HEK293 (cell line): Measurements from ENCODE around the gene DUSP15.
A peak's percentile ranks its signal among the peaks of the same experiment; 100 is the strongest.

ENCODE experiments used
- GLI2 ChIP-seq: fragments of 450-650 bp; formaldehyde crosslinking; IDR thresholded peaks from 2 replicates; pipeline ENCODE4; 2017; ENCODE audit warnings: missing biosample characterization, missing genetic modification characterization, low read depth, borderline replicate concordance
- GLIS1 ChIP-seq: fragments of 450-650 bp; formaldehyde crosslinking; IDR thresholded peaks from 2 replicates; pipeline ENCODE4 v1.5.1; 2016; ENCODE audit warnings: missing biosample characterization, missing genetic modification characterization
- GLIS2 ChIP-seq: fragments of 450-650 bp; formaldehyde crosslinking; IDR thresholded peaks from 2 replicates; pipeline ENCODE4 v1.5.1; 2016; ENCODE audit warnings: missing biosample characterization, missing genetic modification characterization
- SP2 ChIP-seq: fragments of 450-650 bp; formaldehyde crosslinking; IDR thresholded peaks from 2 replicates; pipeline ENCODE4 v1.5.1; 2016; ENCODE audit warnings: missing biosample characterization, missing genetic modification characterization
- ZBTB48 ChIP-seq: fragments of 450-650 bp; formaldehyde crosslinking; IDR thresholded peaks from 2 replicates; pipeline ENCODE4 v1.5.1; 2016; ENCODE audit warnings: missing biosample characterization, missing genetic modification characterization
- ZFP37 ChIP-seq: fragments of 450-650 bp; formaldehyde crosslinking; IDR thresholded peaks from 2 replicates; pipeline ENCODE4 v1.5.1; 2016; ENCODE audit warnings: missing biosample characterization, missing genetic modification characterization
- ZFP41 ChIP-seq: fragments of 450-650 bp; formaldehyde crosslinking; IDR thresholded peaks from 2 replicates; pipeline ENCODE4 v1.5.1; 2016; ENCODE audit warnings: missing biosample characterization, missing genetic modification characterization, borderline replicate concordance
- ZNF112 ChIP-seq: fragments of 450-650 bp; formaldehyde crosslinking; IDR thresholded peaks from 2 replicates; pipeline ENCODE4 v1.5.0; 2017; ENCODE audit warnings: missing biosample characterization, missing genetic modification characterization
- ZNF140 ChIP-seq: fragments of 450-650 bp; formaldehyde crosslinking; IDR thresholded peaks from 2 replicates; pipeline ENCODE4 v1.5.1; 2016; ENCODE audit warnings: missing biosample characterization, missing genetic modification characterization
- ZNF155 ChIP-seq: fragments of 450-650 bp; formaldehyde crosslinking; IDR thresholded peaks from 2 replicates; pipeline ENCODE4 v1.5.1; 2016; ENCODE audit warnings: missing biosample characterization, missing genetic modification characterization
- ZNF157 ChIP-seq: fragments of 450-650 bp; formaldehyde crosslinking; IDR thresholded peaks from 2 replicates; pipeline ENCODE4 v1.5.1; 2016; ENCODE audit warnings: missing biosample characterization, missing genetic modification characterization
- ZNF23 ChIP-seq: fragments of 450-650 bp; formaldehyde crosslinking; IDR thresholded peaks from 2 replicates; pipeline ENCODE4 v1.5.1; 2016; ENCODE audit warnings: missing biosample characterization, missing genetic modification characterization, borderline replicate concordance
- ZNF24 ChIP-seq: fragments of 450-650 bp; formaldehyde crosslinking; IDR thresholded peaks from 2 replicates; pipeline ENCODE4 v1.5.1; 2016; ENCODE audit warnings: missing biosample characterization, missing genetic modification characterization
- ZNF292 ChIP-seq: fragments of 450-650 bp; formaldehyde crosslinking; IDR thresholded peaks from 2 replicates; pipeline ENCODE4 v1.5.1; 2016; ENCODE audit warnings: low read depth, missing biosample characterization, missing genetic modification characterization, borderline replicate concordance
- ZNF426 ChIP-seq: fragments of 450-650 bp; formaldehyde crosslinking; IDR thresholded peaks from 2 replicates; pipeline ENCODE4 v1.5.1; 2017; ENCODE audit warnings: missing biosample characterization, missing genetic modification characterization, mild to moderate bottlenecking, inconsistent platforms, moderate library complexity
- ZNF561 ChIP-seq: fragments of 450-650 bp; IDR thresholded peaks from 2 replicates; pipeline ENCODE4 v1.5.1; 2018; ENCODE audit warnings: missing biosample characterization, missing genetic modification characterization, borderline replicate concordance
- ZNF596 ChIP-seq: fragments of 450-650 bp; IDR thresholded peaks from 2 replicates; pipeline ENCODE4 v1.5.0; 2018; ENCODE audit warnings: missing biosample characterization, mild to moderate bottlenecking, missing genetic modification characterization, moderate library complexity
- ZNF768 ChIP-seq: fragments of 450-650 bp; formaldehyde crosslinking; IDR thresholded peaks from 2 replicates; pipeline ENCODE4 v1.5.1; 2018; ENCODE audit warnings: missing biosample characterization, mild to moderate bottlenecking, missing genetic modification characterization
- ZNF837 ChIP-seq: fragments of 450-650 bp; formaldehyde crosslinking; IDR thresholded peaks from 2 replicates; pipeline ENCODE4 v1.5.1; 2016; ENCODE audit warnings: missing biosample characterization, missing genetic modification characterization
- TF ChIP-seq, protein P1 (sequence below): fragments of 450-650 bp; formaldehyde crosslinking; IDR thresholded peaks from 2 replicates; pipeline ENCODE4 v1.5.1; 2016; ENCODE audit warnings: missing biosample characterization, missing genetic modification characterization
- TF ChIP-seq, protein P2 (sequence below): fragments of 450-650 bp; formaldehyde crosslinking; conservative IDR thresholded peaks from 2 replicates; pipeline ENCODE4 v1.5.1; 2016; ENCODE audit warnings: low read depth, missing biosample characterization, missing genetic modification characterization
- TF ChIP-seq, protein P3 (sequence below): fragments of 450-650 bp; formaldehyde crosslinking; IDR thresholded peaks from 2 replicates; pipeline ENCODE4 v1.5.1; 2016; ENCODE audit warnings: missing biosample characterization, missing genetic modification characterization
- TF ChIP-seq, protein P4 (sequence below): fragments of 450-650 bp; formaldehyde crosslinking; IDR thresholded peaks from 2 replicates; pipeline ENCODE4 v1.5.1; 2016; ENCODE audit warnings: missing biosample characterization, missing genetic modification characterization
- TF ChIP-seq, protein P5 (sequence below): fragments of 450-650 bp; formaldehyde crosslinking; IDR thresholded peaks from 2 replicates; pipeline ENCODE4 v1.5.1; 2016; ENCODE audit warnings: missing biosample characterization, missing genetic modification characterization
- TF ChIP-seq, protein P6 (sequence below): fragments of 450-650 bp; formaldehyde crosslinking; IDR thresholded peaks from 2 replicates; pipeline ENCODE4 v1.5.1; 2016; ENCODE audit warnings: missing biosample characterization, missing genetic modification characterization
- TF ChIP-seq, protein P7 (sequence below): fragments of 450-650 bp; formaldehyde crosslinking; IDR thresholded peaks from 2 replicates; pipeline ENCODE4 v1.5.1; 2017; ENCODE audit warnings: missing biosample characterization, missing genetic modification characterization

Gene DUSP15

DNA sequence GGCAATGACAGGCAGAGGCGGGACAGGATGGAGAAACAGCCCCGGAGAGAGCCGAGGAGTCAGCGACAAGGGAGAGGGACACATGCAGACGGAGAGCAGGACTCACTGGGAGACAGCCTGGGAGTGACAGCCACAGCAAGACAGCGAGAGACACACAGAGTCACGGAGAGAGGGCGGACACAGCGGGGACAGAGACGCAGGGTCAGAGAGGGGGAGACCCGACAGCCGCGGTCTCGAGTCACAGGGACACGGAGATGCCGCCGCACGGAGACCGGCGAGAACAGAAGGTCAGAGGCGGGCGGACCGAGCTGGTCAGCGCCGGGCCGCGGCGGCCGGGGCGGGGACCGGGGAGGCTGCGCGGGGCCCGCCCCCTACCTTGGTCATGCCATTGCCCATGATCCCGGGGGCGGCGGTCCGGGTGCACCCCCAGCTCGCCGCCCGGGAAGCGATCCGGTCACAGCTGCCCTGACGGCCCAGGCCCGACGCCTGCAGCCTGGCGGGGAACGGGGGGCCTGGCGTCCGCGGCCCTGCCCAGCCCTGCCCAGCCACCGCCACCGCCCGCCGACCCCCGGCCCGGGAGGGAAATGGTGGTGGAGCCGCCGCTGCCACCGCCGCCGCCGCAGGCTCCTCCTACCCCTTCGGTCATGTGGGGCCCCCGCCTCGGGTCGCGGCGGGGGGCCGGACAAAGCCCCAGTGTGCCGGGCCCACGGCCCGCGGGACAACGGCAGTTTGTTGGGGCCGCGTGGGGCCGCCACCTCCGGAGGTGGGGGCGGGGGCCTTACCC lies at the start of gene DUSP15, which contains the start of gene TTLL9 (continued):
- TF ChIP-seq, protein P1, sequence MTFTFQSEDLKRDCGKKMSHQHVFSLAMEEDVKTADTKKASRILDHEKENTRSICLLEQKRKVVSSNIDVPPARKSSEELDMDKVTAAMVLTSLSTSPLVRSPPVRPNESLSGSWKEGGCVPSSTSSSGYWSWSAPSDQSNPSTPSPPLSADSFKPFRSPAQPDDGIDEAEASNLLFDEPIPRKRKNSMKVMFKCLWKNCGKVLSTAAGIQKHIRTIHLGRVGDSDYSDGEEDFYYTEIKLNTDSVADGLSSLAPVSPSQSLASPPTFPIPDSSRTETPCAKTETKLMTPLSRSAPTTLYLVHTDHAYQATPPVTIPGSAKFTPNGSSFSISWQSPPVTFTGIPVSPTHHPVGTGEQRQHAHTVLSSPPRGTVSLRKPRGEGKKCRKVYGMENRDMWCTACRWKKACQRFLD (tag by site-specific recombination): no peak
- TF ChIP-seq ZBTB48: no peak
- TF ChIP-seq ZNF561 (tag by site-specific recombination): peak; percentile 55; the same call in 1 of the 2 replicates
- TF ChIP-seq ZNF292 (tag by site-specific recombination): no peak
- TF ChIP-seq, protein P2, sequence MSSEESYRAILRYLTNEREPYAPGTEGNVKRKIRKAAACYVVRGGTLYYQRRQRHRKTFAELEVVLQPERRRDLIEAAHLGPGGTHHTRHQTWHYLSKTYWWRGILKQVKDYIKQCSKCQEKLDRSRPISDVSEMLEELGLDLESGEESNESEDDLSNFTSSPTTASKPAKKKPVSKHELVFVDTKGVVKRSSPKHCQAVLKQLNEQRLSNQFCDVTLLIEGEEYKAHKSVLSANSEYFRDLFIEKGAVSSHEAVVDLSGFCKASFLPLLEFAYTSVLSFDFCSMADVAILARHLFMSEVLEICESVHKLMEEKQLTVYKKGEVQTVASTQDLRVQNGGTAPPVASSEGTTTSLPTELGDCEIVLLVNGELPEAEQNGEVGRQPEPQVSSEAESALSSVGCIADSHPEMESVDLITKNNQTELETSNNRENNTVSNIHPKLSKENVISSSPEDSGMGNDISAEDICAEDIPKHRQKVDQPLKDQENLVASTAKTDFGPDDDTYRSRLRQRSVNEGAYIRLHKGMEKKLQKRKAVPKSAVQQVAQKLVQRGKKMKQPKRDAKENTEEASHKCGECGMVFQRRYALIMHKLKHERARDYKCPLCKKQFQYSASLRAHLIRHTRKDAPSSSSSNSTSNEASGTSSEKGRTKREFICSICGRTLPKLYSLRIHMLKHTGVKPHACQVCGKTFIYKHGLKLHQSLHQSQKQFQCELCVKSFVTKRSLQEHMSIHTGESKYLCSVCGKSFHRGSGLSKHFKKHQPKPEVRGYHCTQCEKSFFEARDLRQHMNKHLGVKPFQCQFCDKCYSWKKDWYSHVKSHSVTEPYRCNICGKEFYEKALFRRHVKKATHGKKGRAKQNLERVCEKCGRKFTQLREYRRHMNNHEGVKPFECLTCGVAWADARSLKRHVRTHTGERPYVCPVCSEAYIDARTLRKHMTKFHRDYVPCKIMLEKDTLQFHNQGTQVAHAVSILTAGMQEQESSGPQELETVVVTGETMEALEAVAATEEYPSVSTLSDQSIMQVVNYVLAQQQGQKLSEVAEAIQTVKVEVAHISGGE (tag by site-specific recombination): no peak
- no peak for TF ChIP-seq ZNF112
- TF ChIP-seq GLIS1 (tag by site-specific recombination): peak; percentile 90
- no peak for TF ChIP-seq ZNF155 (tag by site-specific recombination)
- no peak for TF ChIP-seq GLI2 (tag by site-specific recombination)
- TF ChIP-seq ZNF23: no peak
- TF ChIP-seq ZNF837 (tag by site-specific recombination): no peak
- TF ChIP-seq, protein P3, sequence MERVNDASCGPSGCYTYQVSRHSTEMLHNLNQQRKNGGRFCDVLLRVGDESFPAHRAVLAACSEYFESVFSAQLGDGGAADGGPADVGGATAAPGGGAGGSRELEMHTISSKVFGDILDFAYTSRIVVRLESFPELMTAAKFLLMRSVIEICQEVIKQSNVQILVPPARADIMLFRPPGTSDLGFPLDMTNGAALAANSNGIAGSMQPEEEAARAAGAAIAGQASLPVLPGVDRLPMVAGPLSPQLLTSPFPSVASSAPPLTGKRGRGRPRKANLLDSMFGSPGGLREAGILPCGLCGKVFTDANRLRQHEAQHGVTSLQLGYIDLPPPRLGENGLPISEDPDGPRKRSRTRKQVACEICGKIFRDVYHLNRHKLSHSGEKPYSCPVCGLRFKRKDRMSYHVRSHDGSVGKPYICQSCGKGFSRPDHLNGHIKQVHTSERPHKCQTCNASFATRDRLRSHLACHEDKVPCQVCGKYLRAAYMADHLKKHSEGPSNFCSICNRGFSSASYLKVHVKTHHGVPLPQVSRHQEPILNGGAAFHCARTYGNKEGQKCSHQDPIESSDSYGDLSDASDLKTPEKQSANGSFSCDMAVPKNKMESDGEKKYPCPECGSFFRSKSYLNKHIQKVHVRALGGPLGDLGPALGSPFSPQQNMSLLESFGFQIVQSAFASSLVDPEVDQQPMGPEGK: no peak
- TF ChIP-seq ZNF426 (tag by site-specific recombination): no peak
- TF ChIP-seq, protein P4, sequence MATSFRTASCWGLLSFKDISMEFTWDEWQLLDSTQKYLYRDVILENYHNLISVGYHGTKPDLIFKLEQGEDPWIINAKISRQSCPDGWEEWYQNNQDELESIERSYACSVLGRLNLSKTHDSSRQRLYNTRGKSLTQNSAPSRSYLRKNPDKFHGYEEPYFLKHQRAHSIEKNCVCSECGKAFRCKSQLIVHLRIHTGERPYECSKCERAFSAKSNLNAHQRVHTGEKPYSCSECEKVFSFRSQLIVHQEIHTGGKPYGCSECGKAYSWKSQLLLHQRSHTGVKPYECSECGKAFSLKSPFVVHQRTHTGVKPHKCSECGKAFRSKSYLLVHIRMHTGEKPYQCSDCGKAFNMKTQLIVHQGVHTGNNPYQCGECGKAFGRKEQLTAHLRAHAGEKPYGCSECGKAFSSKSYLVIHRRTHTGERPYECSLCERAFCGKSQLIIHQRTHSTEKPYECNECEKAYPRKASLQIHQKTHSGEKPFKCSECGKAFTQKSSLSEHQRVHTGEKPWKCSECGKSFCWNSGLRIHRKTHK (tag by site-specific recombination): no peak
- TF ChIP-seq ZNF596 (tag by site-specific recombination): no peak
- no peak for TF ChIP-seq ZFP41 (tag by site-specific recombination)
- TF ChIP-seq ZNF768 (tag by site-specific recombination): no peak
- no peak for TF ChIP-seq ZNF140 (tag by site-specific recombination)
- TF ChIP-seq, protein P5, sequence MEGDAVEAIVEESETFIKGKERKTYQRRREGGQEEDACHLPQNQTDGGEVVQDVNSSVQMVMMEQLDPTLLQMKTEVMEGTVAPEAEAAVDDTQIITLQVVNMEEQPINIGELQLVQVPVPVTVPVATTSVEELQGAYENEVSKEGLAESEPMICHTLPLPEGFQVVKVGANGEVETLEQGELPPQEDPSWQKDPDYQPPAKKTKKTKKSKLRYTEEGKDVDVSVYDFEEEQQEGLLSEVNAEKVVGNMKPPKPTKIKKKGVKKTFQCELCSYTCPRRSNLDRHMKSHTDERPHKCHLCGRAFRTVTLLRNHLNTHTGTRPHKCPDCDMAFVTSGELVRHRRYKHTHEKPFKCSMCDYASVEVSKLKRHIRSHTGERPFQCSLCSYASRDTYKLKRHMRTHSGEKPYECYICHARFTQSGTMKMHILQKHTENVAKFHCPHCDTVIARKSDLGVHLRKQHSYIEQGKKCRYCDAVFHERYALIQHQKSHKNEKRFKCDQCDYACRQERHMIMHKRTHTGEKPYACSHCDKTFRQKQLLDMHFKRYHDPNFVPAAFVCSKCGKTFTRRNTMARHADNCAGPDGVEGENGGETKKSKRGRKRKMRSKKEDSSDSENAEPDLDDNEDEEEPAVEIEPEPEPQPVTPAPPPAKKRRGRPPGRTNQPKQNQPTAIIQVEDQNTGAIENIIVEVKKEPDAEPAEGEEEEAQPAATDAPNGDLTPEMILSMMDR (tag by site-specific recombination): no peak
- no peak for TF ChIP-seq ZNF157 (tag by site-specific recombination)
- TF ChIP-seq SP2 (tag by site-specific recombination): peak; percentile 30
- TF ChIP-seq, protein P6, sequence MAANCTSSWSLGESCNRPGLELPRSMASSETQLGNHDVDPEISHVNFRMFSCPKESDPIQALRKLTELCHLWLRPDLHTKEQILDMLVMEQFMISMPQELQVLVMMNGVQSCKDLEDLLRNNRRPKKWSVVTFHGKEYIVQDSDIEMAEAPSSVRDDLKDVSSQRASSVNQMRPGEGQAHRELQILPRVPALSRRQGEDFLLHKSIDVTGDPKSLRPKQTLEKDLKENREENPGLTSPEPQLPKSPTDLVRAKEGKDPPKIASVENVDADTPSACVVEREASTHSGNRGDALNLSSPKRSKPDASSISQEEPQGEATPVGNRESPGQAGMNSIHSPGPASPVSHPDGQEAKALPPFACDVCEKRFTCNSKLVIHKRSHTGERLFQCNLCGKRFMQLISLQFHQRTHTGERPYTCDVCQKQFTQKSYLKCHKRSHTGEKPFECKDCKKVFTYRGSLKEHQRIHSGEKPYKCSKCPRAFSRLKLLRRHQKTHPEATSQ (tag by site-specific recombination): no peak
- TF ChIP-seq, protein P7, sequence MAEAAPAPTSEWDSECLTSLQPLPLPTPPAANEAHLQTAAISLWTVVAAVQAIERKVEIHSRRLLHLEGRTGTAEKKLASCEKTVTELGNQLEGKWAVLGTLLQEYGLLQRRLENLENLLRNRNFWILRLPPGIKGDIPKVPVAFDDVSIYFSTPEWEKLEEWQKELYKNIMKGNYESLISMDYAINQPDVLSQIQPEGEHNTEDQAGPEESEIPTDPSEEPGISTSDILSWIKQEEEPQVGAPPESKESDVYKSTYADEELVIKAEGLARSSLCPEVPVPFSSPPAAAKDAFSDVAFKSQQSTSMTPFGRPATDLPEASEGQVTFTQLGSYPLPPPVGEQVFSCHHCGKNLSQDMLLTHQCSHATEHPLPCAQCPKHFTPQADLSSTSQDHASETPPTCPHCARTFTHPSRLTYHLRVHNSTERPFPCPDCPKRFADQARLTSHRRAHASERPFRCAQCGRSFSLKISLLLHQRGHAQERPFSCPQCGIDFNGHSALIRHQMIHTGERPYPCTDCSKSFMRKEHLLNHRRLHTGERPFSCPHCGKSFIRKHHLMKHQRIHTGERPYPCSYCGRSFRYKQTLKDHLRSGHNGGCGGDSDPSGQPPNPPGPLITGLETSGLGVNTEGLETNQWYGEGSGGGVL (tag by site-specific recombination): peak; percentile 11; the same call in 1 of the 2 replicates
- no peak for TF ChIP-seq ZNF24 (tag by site-specific recombination)
- TF ChIP-seq ZFP37 (tag by site-specific recombination): no peak
- peak; percentile 80 for TF ChIP-seq GLIS2 (tag by site-specific recombination)
